Measurements from ENCODE around the gene ARID5B. TPM values are rescaled to one million over a fixed set of nuclear protein-coding genes. Genes with fewer than 3 reads are reported as not detected.

Gene ARID5B
- polyA plus RNA-seq, 1 of the 3 experiments (the other 2 are of a cell fraction) = 10.9 TPM

- H3K4me3 ChIP-seq (ENCODE audit: low read depth in 2 of 2, low read length in 1 of 2) = no peak overlapping the region; a peak in 1 of 4 replicates
- peaks cover 10 to 14% of the 10 kb centered on the region in 2 experiments for H3K4me1 ChIP-seq (ENCODE audit: control insufficient read depth in 1 of 2, insufficient read depth in 2 of 2, low read depth in 1 of 2, low read length in 1 of 2)
- DNase-seq = no peak
- peaks cover 9% of the 10 kb centered on the region for H3F3A ChIP-seq (replicated peaks; ENCODE audit: insufficient read depth)
- H2AFZ ChIP-seq (ENCODE audit: low read depth) = no peak overlapping the region
- H3K9me3 ChIP-seq = no peaks in the 10 kb centered on the region
- CTCF ChIA-PET = no interaction called here
- H4K20me1 ChIP-seq (ENCODE audit: insufficient read depth) = no peaks in the 10 kb centered on the region
- peak overlapping the region in 1 of 2 experiments; percentile 21; a peak in 1 of 4 replicates for H3K27ac ChIP-seq (ENCODE audit: low read depth in 2 of 2, low read length in 1 of 2)
- WGBS (ENCODE audit: low lambda C conversion rate) = 72% methylated on average over 2 of the region's 2 CpGs
- peaks cover 0 to 10% of the 10 kb centered on the region in 2 experiments for H3K36me3 ChIP-seq (replicated peaks in 1 of 2; ENCODE audit: control insufficient read depth in 1 of 2, insufficient read depth in 2 of 2, low read length in 1 of 2)
- no peak overlapping the region for H3K4me2 ChIP-seq
- no peaks in the 10 kb centered on the region for H3K9me2 ChIP-seq
- no peaks in the 10 kb centered on the region for H3K27me3 ChIP-seq (ENCODE audit: insufficient read depth)
- H3K79me2 ChIP-seq (ENCODE audit: insufficient read depth) = peaks cover 46% of the 10 kb centered on the region
- POLR2A ChIA-PET = no interaction called here
- TF ChIP-seq REST (IDR thresholded peaks at IDR 0.05; ENCODE audit: low read depth, low read length) = no peak
- no peak for TF ChIP-seq GATA2 (CRISPR knock-in tag; IDR thresholded peaks at IDR 0.05)
- TF ChIP-seq USF2 (IDR thresholded peaks at IDR 0.05; ENCODE audit: borderline replicate concordance, low read depth, low read length) = no peak
- TF ChIP-seq ELF1 (IDR thresholded peaks at IDR 0.05) = no peak
- TF ChIP-seq RXRA (IDR thresholded peaks at IDR 0.05; ENCODE audit: borderline replicate concordance, low read depth) = no peak
- TF ChIP-seq SIN3A (IDR thresholded peaks at IDR 0.05; ENCODE audit: borderline replicate concordance, low read depth, low read length) = no peak
- no peak for TF ChIP-seq POLR2AphosphoS5 (IDR thresholded peaks at IDR 0.05; ENCODE audit: low read depth, low read length)
- TF ChIP-seq JUND (IDR thresholded peaks at IDR 0.05) = no peak
- TF ChIP-seq ZBTB33 (IDR thresholded peaks at IDR 0.05; ENCODE audit: borderline replicate concordance, low read depth) = no peak
- no peak overlapping the region for H3K9ac ChIP-seq
Observed at GRCh38 chr10:61987951-61988379, 86.5 kb downstream of the ARID5B start.
